K562 (cell line): ENCODE measurements around the gene GBF1. TPM values are rescaled to one million over a fixed set of nuclear protein-coding genes. Genes with fewer than 3 reads are reported as not detected.

Source experiments
- ATAC-seq: fragments of 200-7000 bp; cut with Tn5 transposase; 3 replicates; pipeline ENCODE4 v1.9.1; 2020; ENCODE audit warnings: moderate library complexity
- BruUV-seq: library from RNA; stranded (reverse); fragments of 400-500 nt; replicated peaks from 2 replicates; lab custom pipeline; 2021; lab: Mats Ljungman, UMichigan
- CTCF ChIA-PET: fragments of 300-600 bp; formaldehyde crosslinking; extraction: SDS; loops from one replicate; lab custom pipeline; 2021; ENCODE audit warnings: low intra/inter-chr PET ratio; lab: Yijun Ruan, JAX
- POLR2A ChIA-PET: fragments of 300-600, 350-650 bp; sonication (Branson Sonifier 250); formaldehyde crosslinking; extraction: SDS; loops from one replicate; lab custom pipeline; 2021; ENCODE audit warnings: antibody characterized with exemption, inconsistent platforms; lab: Yijun Ruan, JAX
- DNase-seq, 4 experiments: peaks; one replicate each; pipeline versions ENCODE4 v3.0.0 to v3.0.0-alpha.2; 2011 to 2018; ENCODE audit warnings: low spot score in 3 of 4, mixed read lengths in 3 of 4; ENCODE audit errors: extremely low read depth in 1 of 4
- FAIRE-seq: peaks from 2 replicates; lab custom pipeline; 2011; peaks lifted over from hg19 to GRCh38; lab: Jason Lieb, UNC
- H2AFZ ChIP-seq: 2 replicates; pipeline ENCODE4 v1.6.0; 2011; ENCODE audit warnings: low read depth, low read length, control low read depth, inconsistent platforms
- H3K27ac ChIP-seq: fragments of 200-600 bp; 3 replicates; pipeline ENCODE4 v1.8.0; 2011; ENCODE audit warnings: low read depth, mild to moderate bottlenecking, control low read depth, inconsistent platforms, low read length, moderate library complexity, mixed read lengths; ENCODE audit errors: extremely low read depth
- H3K27me3 ChIP-seq, 2 experiments: fragments of 300-600 bp in 1 of 2; 2 replicates in 1 of 2; 3 replicates in 1 of 2; pipeline versions ENCODE4 v1.6.0 to v1.8.0; 2011; ENCODE audit warnings: inconsistent platforms in 2 of 2, low read length in 2 of 2, mild to moderate bottlenecking in 1 of 2, mixed read lengths in 1 of 2, moderate library complexity in 1 of 2; ENCODE audit not compliant: control insufficient read depth in 2 of 2, insufficient read depth in 2 of 2
- H3K36me3 ChIP-seq: fragments of 300-600 bp; 3 replicates; pipeline ENCODE4 v1.8.0; 2011; ENCODE audit warnings: mild to moderate bottlenecking, low read length, inconsistent platforms; ENCODE audit not compliant: control insufficient read depth, insufficient read depth
- H3K4me1 ChIP-seq, 2 experiments: fragments of 200-600 bp in 1 of 2; replicated peaks in 1 of 2; 2 replicates in 1 of 2; 3 replicates in 1 of 2; pipeline versions ENCODE4 v1.5.1 to v1.8.0; 2011; ENCODE audit warnings: inconsistent platforms in 2 of 2, low read length in 2 of 2, mild to moderate bottlenecking in 1 of 2, mixed read lengths in 1 of 2, moderate library complexity in 1 of 2; ENCODE audit not compliant: control insufficient read depth in 2 of 2, insufficient read depth in 2 of 2
- H3K4me2 ChIP-seq: 2 replicates; pipeline ENCODE4 v1.6.1; 2011; ENCODE audit warnings: low read length, control low read depth, inconsistent platforms, mixed read lengths; ENCODE audit not compliant: insufficient read depth
- H3K4me3 ChIP-seq: fragments of 200-600 bp; sonication (generic), shearing (Covaris generic); 2 replicates; pipeline ENCODE4 v1.5.1; 2016; ENCODE audit warnings: control low read depth, inconsistent platforms
- H3K79me2 ChIP-seq: fragments of 200-600 bp; 3 replicates; pipeline ENCODE4 v1.8.0; 2011; ENCODE audit warnings: low read length, inconsistent platforms; ENCODE audit not compliant: control insufficient read depth, insufficient read depth
- H3K9ac ChIP-seq, 2 experiments: 2 replicates each; pipeline versions ENCODE4 v1.6.0 to v1.6.1; 2011; ENCODE audit warnings: low read depth in 2 of 2, low read length in 2 of 2, control low read depth in 1 of 2, inconsistent platforms in 1 of 2, mild to moderate bottlenecking in 1 of 2, mixed read lengths in 1 of 2; ENCODE audit not compliant: insufficient read depth in 1 of 2
- H3K9me1 ChIP-seq: one replicate; pipeline ENCODE4 v1.6.0; 2011; ENCODE audit warnings: inconsistent platforms, mild to moderate bottlenecking, low read length, moderate library complexity; ENCODE audit not compliant: control insufficient read depth, insufficient read depth
- H3K9me3 ChIP-seq: replicated peaks from 2 replicates; pipeline ENCODE4 v1.5.1; 2011; ENCODE audit warnings: low read depth, low read length, inconsistent platforms; ENCODE audit not compliant: control insufficient read depth, insufficient read depth
- H4K20me1 ChIP-seq: replicated peaks from 2 replicates; pipeline ENCODE4 v1.6.1; 2011; ENCODE audit warnings: low read length, inconsistent platforms, mixed read lengths; ENCODE audit not compliant: control insufficient read depth, insufficient read depth
- CTCF ChIP-seq, 3 experiments: IDR thresholded peaks in 2 of 3; conservative IDR thresholded peaks in 1 of 3; 2 replicates each; pipeline ENCODE4 v1.5.1; 2011 to 2012; ENCODE audit warnings: low read length in 3 of 3, mild to moderate bottlenecking in 3 of 3, control low read depth in 2 of 3, improper control_type of control experiment in 1 of 3, inconsistent platforms in 1 of 3, low read depth in 1 of 3, mixed read lengths in 1 of 3, moderate library complexity in 1 of 3; ENCODE audit not compliant: insufficient read depth in 2 of 3
- MCM7 ChIP-seq, 2 experiments: fragments of 450-650 bp; IDR thresholded peaks; 2 replicates each; pipeline ENCODE4 v1.6.1; 2016 to 2018
- NEUROD1 ChIP-seq: fragments of 150-350 bp; IDR thresholded peaks from 2 replicates; pipeline ENCODE4 v1.6.1; 2014; ENCODE audit warnings: borderline replicate concordance, low read length, low read depth; ENCODE audit not compliant: partially characterized antibody
- WGBS: fragments of 100-300 bp; shearing (Covaris generic); methylation state at CpG from one replicate; pipeline ENCODE4 v1.1.6; 2016; ENCODE audit warnings: low coverage, mixed read lengths; ENCODE audit not compliant: insufficient coverage; ENCODE audit errors: missing lambda C conversion rate; 5-methylcytosine and 5-hydroxymethylcytosine counted together
- in situ Hi-C: fragments of 300-500 bp; cut with MboI; formaldehyde crosslinking; loops from 4 replicates; pipeline ENCODE4 v1.15.0; 2018; ENCODE audit warnings: inconsistent platforms, mixed read lengths
- intact Hi-C: fragments of 100-400 bp; cut with micrococcal nuclease; formaldehyde crosslinking; loops from 2 replicates; pipeline ENCODE4 v1.14.2; 2022
- polyA plus RNA-seq, 8 experiments: library from polyadenylated mRNA; depleted of rRNA in 4 of 8; stranded (reverse) in 5 of 8; unstranded in 3 of 8; fragments of >200 nt; fragmentation: Nextera tagmentation in 2 of 8; fragmentation: Illumina TruSeq in 1 of 8; extraction: Ambion mirVana in 2 of 8; extraction: Trizol in 1 of 8; gene quantifications; 2 replicates each; pipeline versions ENCODE4 v1.2.1 to v1.2.3, GENCODE V29; 2011 to 2014; ENCODE audit warnings: inconsistent platforms in 1 of 8, missing spikeins in 1 of 8
- total RNA-seq, 7 experiments: library from RNA; depleted of rRNA in 6 of 7; stranded (reverse); fragments of >200 nt in 6 of 7; fragmentation: Illumina TruSeq in 2 of 7; extraction: Trizol in 2 of 7; gene quantifications; 2 replicates each; pipeline versions ENCODE4 v1.2.1 to v1.2.3, GENCODE V29; 2011 to 2021; ENCODE audit warnings: low replicate concordance in 1 of 7
- TF ChIP-seq, protein P1 (sequence below): fragments of 450-650 bp; IDR thresholded peaks from 2 replicates; pipeline ENCODE4 v1.6.1; 2018; ENCODE audit not compliant: partially characterized antibody

GBF1 gene
- total and polyA plus RNA-seq, 9 of the 15 experiments (the other 6 are each of a cell fraction or from before 2014, with no cell fraction given): 0.69 to 28.0 (median 10.3) TPM

DNA sequence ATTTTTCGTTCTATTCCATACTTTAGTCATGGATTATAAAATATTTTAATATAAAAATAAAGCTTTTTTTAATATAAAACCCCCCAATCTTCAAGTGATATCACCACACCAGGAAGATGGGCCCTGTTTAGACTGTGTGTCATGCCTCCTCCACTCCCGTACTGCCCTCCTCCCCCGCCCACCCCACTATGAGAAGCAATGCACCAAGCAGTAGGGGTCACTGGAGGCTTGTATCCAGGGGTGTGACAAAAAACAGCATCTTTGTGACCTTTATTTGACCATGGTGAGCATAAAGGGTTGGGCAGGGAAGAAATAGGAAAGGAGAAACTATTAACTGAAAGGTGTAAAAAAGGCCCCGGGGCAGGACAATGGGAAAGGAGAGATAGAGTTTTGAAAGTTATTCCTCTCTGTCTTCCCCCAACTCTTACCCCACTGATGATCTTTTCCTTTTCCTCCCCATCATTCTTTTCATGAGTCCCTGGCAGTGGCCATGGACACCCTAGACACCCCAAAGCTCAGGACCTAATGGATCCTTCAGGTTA is 7.5 kb upstream of the GBF1 start:
- no peaks in the 10 kb centered on the region for H3K36me3 ChIP-seq
- CTCF ChIA-PET: no interaction called here
- BruUV-seq: no TSS peak
- in situ Hi-C loops: loop anchor here (25.0 kb wide), 1 partner anchor 350 kb away; no protein-coding TSS in a partner anchor
- no peaks in the 10 kb centered on the region for H4K20me1 ChIP-seq
- ATAC-seq: no peak
- H2AFZ ChIP-seq: no peak overlapping the region
- peaks cover 0 to 4% of the 10 kb centered on the region in 2 experiments; a peak in 1 of 5 replicates for H3K27me3 ChIP-seq
- H3K9me3 ChIP-seq: no peaks in the 10 kb centered on the region
- H3K4me3 ChIP-seq: no peak overlapping the region
- DNase-seq: peak in 2 of 4 experiments; percentile 24 to 25
- H3K9me1 ChIP-seq: no peaks in the 10 kb centered on the region
- TF ChIP-seq CTCF (IDR thresholded peaks at IDR 0.05 in 2 of 3, conservative IDR thresholded peaks at IDR 0.05 in 1 of 3; ENCODE audit: insufficient read depth in 2 of 3, low read depth in 1 of 3, low read length in 3 of 3) (0 out of 6 replicates have a peak, but pooled peaks of 2 of the 3 experiments have one; percentile 4 to 18), MCM7 (IDR thresholded peaks at IDR 0.05) (no peak), NEUROD1 (no peak)
- TF ChIP-seq, protein P1, sequence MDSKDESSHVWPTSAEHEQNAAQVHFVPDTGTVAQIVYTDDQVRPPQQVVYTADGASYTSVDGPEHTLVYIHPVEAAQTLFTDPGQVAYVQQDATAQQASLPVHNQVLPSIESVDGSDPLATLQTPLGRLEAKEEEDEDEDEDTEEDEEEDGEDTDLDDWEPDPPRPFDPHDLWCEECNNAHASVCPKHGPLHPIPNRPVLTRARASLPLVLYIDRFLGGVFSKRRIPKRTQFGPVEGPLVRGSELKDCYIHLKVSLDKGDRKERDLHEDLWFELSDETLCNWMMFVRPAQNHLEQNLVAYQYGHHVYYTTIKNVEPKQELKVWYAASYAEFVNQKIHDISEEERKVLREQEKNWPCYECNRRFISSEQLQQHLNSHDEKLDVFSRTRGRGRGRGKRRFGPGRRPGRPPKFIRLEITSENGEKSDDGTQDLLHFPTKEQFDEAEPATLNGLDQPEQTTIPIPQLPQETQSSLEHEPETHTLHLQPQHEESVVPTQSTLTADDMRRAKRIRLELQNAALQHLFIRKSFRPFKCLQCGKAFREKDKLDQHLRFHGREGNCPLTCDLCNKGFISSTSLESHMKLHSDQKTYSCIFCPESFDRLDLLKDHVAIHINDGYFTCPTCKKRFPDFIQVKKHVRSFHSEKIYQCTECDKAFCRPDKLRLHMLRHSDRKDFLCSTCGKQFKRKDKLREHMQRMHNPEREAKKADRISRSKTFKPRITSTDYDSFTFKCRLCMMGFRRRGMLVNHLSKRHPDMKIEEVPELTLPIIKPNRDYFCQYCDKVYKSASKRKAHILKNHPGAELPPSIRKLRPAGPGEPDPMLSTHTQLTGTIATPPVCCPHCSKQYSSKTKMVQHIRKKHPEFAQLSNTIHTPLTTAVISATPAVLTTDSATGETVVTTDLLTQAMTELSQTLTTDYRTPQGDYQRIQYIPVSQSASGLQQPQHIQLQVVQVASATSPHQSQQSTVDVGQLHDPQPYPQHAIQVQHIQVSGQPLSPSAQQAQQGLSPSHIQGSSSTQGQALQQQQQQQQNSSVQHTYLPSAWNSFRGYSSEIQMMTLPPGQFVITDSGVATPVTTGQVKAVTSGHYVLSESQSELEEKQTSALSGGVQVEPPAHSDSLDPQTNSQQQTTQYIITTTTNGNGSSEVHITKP: peak; percentile 61
- TF ChIP-seq, all 486 proteins: peak for 2
- Histone ChIP-seq H3K4me2 (no peak overlapping the region), H3K79me2 (no peaks in the 10 kb centered on the region), H3K4me1 (peaks cover 6 to 17% of the 10 kb centered on the region in 2 experiments; a peak in 4 of 5 replicates), H3K27ac (no peak overlapping the region), H3K9ac (no peak overlapping the region)
- WGBS: 32% methylated on average over 2 of the region's 4 CpGs
- no peak for FAIRE-seq
- POLR2A ChIA-PET: interaction anchor here (0.9 kb wide), 1 partner anchor 11 kb away, joined by 5 read pairs; no protein-coding TSS in a partner anchor
- intact Hi-C loops: no loop called here
